ENCODE measurements around the gene RPS6KB1.
"Not testable (repeated sequence)": the region's sequence is repeated elsewhere in the genome, so short reads cannot be mapped to it uniquely, and the experiment has no call there.

RPS6KB1 gene

GRCh38 chr17:59872351-59872750, 20.6 kb upstream of the RPS6KB1 start:
- DNase-seq, result no peak

- DNase-seq, result not testable (repeated sequence)
These were observed 19.5 kb upstream of the RPS6KB1 start for GRCh38 chr17:59873414-59873813.

- DNase-seq, result peak; percentile 23
These were observed 18.5 kb upstream of the RPS6KB1 start for GRCh38 chr17:59874376-59874775.

GRCh38 chr17:59876107-59876506, 16.8 kb upstream of the RPS6KB1 start:
- no peak for DNase-seq

- no peak for DNase-seq
These were observed 15.0 kb upstream of the RPS6KB1 start for GRCh38 chr17:59877965-59878364.

GRCh38 chr17:59878624-59879023, 14.3 kb upstream of the RPS6KB1 start:
- no peak for DNase-seq

GRCh38 chr17:59884861-59885260, 8.1 kb upstream of the RPS6KB1 start:
- DNase-seq, result no peak

GRCh38 chr17:59888145-59888750, 4.7 kb upstream of the RPS6KB1 start:
- DNase-seq, result no peak

GRCh38 chr17:59890720-59891119, 2.2 kb upstream of the RPS6KB1 start:
- DNase-seq, result no peak

GRCh38 chr17:59892251-59892923, 534 bp upstream of the RPS6KB1 start:
- no peak for DNase-seq

- no peak for DNase-seq
These were observed 767 bp downstream of the RPS6KB1 start for GRCh38 chr17:59893676-59894100.

GRCh38 chr17:59897090-59897489, 4.2 kb downstream of the RPS6KB1 start:
- DNase-seq, result peak; percentile 46

GRCh38 chr17:59899099-59899498, 6.2 kb downstream of the RPS6KB1 start:
- no peak for DNase-seq

- no peak for DNase-seq
These were observed 8.7 kb downstream of the RPS6KB1 start for GRCh38 chr17:59901604-59902003.

GRCh38 chr17:59903455-59903854, 10.5 kb downstream of the RPS6KB1 start:
- no peak for DNase-seq

GRCh38 chr17:59907467-59907866, 14.5 kb downstream of the RPS6KB1 start:
- no peak for DNase-seq

- peak; percentile 54 for DNase-seq
These were observed 21.4 kb downstream of the RPS6KB1 start for GRCh38 chr17:59914274-59914854.

- DNase-seq, result no peak
These were observed 23.5 kb downstream of the RPS6KB1 start for GRCh38 chr17:59916446-59916845.

GRCh38 chr17:59920637-59921036, 27.7 kb downstream of the RPS6KB1 start:
- DNase-seq, result not testable (repeated sequence)

- not testable (repeated sequence) for DNase-seq
These were observed 37.2 kb downstream of the RPS6KB1 start for GRCh38 chr17:59930121-59930520.

- peak; percentile 8 for DNase-seq
These were observed 37.8 kb downstream of the RPS6KB1 start for GRCh38 chr17:59930768-59931167.

GRCh38 chr17:59933317-59933716, 40.4 kb downstream of the RPS6KB1 start:
- not testable (repeated sequence) for DNase-seq

GRCh38 chr17:59940697-59941096, 47.8 kb downstream of the RPS6KB1 start:
- not testable (repeated sequence) for DNase-seq

GRCh38 chr17:59941131-59941530, 48.2 kb downstream of the RPS6KB1 start:
- no peak for DNase-seq

Measured in fibroblast of upper back skin (primary cell).